ENCODE results near the gene TSPYL6. TPM values are rescaled to one million over a fixed set of nuclear protein-coding genes. Genes with fewer than 3 reads are reported as not detected.
A peak's percentile ranks its signal among the peaks of the same experiment; 100 is the strongest.

The TSPYL6 gene
- total RNA-seq, 4 donors from 2014 or later = 0.18 TPM; not detected in 3

GRCh38 chr2:54206596-54206995 is 49.4 kb downstream of the TSPYL6 start:
- TF ChIP-seq CTCF (IDR thresholded peaks at IDR 0.05) (peak; percentile 35 to 54 (median 48)), POLR2A (IDR thresholded peaks at IDR 0.05) (no peak)
- no peak for DNase-seq
- intact Hi-C loops (cut with DNase I; ENCODE audit: low total_unique reads) = no loop called here
- Histone ChIP-seq H3K4me1 (peaks cover 0 to 7% of the 10 kb centered on the region in 2 donors), H3K27ac (no peak overlapping the region), H3K9me3 (no peaks in the 10 kb centered on the region), H3K4me3 (no peak overlapping the region), H3K36me3 (no peaks in the 10 kb centered on the region), H3K27me3 (no peaks in the 10 kb centered on the region)

DNA sequence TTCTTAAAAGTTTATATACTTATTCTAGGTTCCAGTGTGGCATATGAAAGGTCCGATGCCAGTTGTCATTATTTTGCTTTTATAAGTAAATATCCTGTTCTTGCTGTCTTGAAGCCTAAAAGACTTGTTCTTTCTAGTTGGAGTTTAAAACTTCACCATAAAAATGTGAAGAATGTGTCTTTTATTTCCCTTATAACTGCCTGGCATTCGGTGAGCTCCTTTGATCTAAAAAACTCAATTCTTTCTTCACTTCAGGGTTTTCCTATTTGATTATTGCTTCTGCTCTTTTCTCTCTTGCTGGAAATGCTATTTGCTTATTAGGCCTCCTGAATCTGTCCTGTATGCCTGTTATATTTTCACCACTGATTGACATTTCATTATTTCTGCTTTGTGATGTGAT is 51.6 kb downstream of the TSPYL6 start:
- H3K9me3 ChIP-seq = no peaks in the 10 kb centered on the region

More for the DNA sequence above, 51.6 kb downstream of the TSPYL6 start:
- TF ChIP-seq CTCF (IDR thresholded peaks at IDR 0.05) = no peak
- no peak for TF ChIP-seq POLR2A (IDR thresholded peaks at IDR 0.05)
- no peak overlapping the region for H3K27ac ChIP-seq
- no peak overlapping the region for H3K4me3 ChIP-seq
- no peaks in the 10 kb centered on the region for H3K27me3 ChIP-seq
- DNase-seq = no peak
- intact Hi-C loops (cut with DNase I; ENCODE audit: low total_unique reads) = no loop called here
- peaks cover 0 to 7% of the 10 kb centered on the region in 2 donors for H3K4me1 ChIP-seq
- H3K36me3 ChIP-seq = no peaks in the 10 kb centered on the region

Other genes with a start within 250 kb of the TSPYL6 start
- gene ACYP2, start 140.6 kb downstream of the TSPYL6 start, total RNA-seq = 10 to 100 TPM; 10.3 to 44.3 (median 21.7) TPM
- 100 to 1,000 TPM; 189 to 423 (median 341) TPM for gene SPTBN1, start 200.1 kb upstream of the TSPYL6 start, total RNA-seq

Data from uterus (tissue), 4 donors.